ENCODE data around the gene SPATA46. TPM values are rescaled to one million over a fixed set of nuclear protein-coding genes. Genes with fewer than 3 reads are reported as not detected.

The SPATA46 gene
- total RNA-seq, 1 donor from 2014 or later, result not detected

DNA sequence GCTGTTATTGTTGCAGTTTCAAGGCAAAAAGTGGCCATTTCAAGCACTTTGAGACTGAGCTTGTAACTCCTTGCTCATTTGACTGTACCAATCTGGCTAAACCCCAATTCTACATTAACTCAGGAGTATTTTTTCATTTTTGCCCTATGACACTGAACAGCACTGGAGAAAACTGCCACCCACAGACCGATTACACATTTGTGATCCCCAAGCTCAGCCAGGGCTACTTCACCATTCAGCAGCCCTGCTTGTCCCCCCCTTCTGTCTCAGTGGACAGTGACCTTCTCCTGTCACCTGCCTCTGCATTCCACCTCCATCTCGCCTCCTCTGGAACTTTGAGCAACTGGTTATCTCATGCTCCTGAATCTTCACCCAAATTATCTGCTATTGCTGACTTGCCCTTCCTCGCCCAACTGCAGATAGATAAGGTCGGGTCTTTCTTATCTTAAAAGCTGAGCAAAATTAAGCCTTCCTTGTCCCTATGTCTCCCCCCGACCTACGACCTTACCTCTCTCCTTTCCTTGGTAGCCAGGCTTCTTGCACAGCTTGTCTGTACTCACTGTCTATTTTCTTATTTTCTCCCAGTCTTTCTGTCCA is 25.3 kb downstream of the SPATA46 start:
- TF ChIP-seq, protein P1, sequence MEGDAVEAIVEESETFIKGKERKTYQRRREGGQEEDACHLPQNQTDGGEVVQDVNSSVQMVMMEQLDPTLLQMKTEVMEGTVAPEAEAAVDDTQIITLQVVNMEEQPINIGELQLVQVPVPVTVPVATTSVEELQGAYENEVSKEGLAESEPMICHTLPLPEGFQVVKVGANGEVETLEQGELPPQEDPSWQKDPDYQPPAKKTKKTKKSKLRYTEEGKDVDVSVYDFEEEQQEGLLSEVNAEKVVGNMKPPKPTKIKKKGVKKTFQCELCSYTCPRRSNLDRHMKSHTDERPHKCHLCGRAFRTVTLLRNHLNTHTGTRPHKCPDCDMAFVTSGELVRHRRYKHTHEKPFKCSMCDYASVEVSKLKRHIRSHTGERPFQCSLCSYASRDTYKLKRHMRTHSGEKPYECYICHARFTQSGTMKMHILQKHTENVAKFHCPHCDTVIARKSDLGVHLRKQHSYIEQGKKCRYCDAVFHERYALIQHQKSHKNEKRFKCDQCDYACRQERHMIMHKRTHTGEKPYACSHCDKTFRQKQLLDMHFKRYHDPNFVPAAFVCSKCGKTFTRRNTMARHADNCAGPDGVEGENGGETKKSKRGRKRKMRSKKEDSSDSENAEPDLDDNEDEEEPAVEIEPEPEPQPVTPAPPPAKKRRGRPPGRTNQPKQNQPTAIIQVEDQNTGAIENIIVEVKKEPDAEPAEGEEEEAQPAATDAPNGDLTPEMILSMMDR (IDR thresholded peaks at IDR 0.05; ENCODE audit: unreplicated experiment), result no peak
- H3K36me3 Mint-ChIP-seq (ENCODE audit: low read depth, unreplicated experiment), result peaks cover 45% of the 10 kb centered on the region
- no peaks in the 10 kb centered on the region for H3K27me3 Mint-ChIP-seq (ENCODE audit: unreplicated experiment)
- H3K9me3 Mint-ChIP-seq (ENCODE audit: unreplicated experiment), result no peaks in the 10 kb centered on the region
- no peak overlapping the region for H3K4me3 Mint-ChIP-seq (ENCODE audit: unreplicated experiment)
- H3K27ac Mint-ChIP-seq (ENCODE audit: unreplicated experiment), result no peak overlapping the region
- peaks cover 62% of the 10 kb centered on the region for H3K4me1 Mint-ChIP-seq (ENCODE audit: unreplicated experiment)
- no peak for DNase-seq (ENCODE audit: low spot score)

DNA sequence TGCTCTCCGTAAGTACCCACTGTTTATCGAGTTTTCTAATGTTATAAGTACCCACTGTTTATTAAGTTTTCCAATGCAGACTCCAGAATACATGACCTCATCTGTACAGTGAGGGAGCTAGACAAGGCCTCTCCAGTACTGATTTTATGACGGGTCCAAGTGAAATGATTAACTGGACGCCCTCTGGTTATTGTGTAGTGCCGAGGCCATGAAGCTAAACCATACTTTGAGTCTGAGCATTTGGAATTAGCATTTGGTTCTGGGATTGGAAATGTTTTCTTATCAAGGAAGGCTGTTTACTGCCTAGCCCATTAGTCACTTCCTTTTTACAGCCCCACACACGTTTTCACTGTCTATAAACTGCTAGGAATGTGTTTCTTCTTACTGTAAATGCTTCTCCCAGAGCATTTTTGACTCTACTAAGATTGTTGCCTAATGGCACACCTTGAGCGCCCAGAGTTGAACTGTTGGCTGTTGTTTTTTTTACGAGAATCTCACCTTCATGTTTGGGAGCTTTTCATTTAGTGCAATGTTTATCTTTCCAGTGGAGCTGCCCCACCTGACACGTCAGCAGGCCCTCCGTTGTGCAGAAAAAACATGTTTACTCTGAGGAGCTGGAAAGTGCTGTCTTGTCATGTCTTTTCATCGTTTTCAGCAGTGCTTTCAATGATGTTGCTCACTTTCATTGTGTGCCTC is 26.9 kb downstream of the SPATA46 start:
- Mint-ChIP-seq H3K9me3 (ENCODE audit: unreplicated experiment) (no peaks in the 10 kb centered on the region), H3K36me3 (ENCODE audit: low read depth, unreplicated experiment) (peaks cover 33% of the 10 kb centered on the region), H3K27ac (ENCODE audit: unreplicated experiment) (peak overlapping the region; percentile 70), H3K4me1 (ENCODE audit: unreplicated experiment) (peaks cover 48% of the 10 kb centered on the region), H3K27me3 (ENCODE audit: unreplicated experiment) (no peaks in the 10 kb centered on the region), H3K4me3 (ENCODE audit: unreplicated experiment) (no peak overlapping the region)
- DNase-seq (ENCODE audit: low spot score), result no peak
- TF ChIP-seq, protein P1 (IDR thresholded peaks at IDR 0.05; ENCODE audit: unreplicated experiment), result no peak

DNA sequence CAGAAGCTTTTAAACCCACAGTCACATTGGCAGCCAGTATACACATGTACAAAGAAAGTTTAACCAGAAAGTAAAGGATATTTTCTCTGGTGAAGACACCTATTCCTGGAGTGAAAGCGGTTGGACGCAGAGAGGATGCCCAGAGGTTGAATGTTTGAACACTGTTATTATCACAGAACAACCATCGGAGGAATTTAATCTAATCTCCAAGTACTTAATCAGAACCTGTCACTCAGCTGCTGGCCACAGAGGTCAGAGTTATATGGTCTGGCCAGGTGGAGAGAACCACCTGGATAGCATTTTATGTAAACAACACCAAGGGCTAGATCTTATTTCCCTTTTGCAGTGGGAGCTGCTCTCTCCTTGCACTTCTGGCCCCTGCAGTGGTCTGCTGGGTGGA is 29.4 kb downstream of the SPATA46 start:
- Mint-ChIP-seq H3K9me3 (ENCODE audit: unreplicated experiment) (no peaks in the 10 kb centered on the region), H3K4me1 (ENCODE audit: unreplicated experiment) (peaks cover 23% of the 10 kb centered on the region), H3K4me3 (ENCODE audit: unreplicated experiment) (no peak overlapping the region), H3K27me3 (ENCODE audit: unreplicated experiment) (no peaks in the 10 kb centered on the region), H3K27ac (ENCODE audit: unreplicated experiment) (no peak overlapping the region), H3K36me3 (ENCODE audit: low read depth, unreplicated experiment) (peaks cover 29% of the 10 kb centered on the region)
- DNase-seq (ENCODE audit: low spot score), result no peak
- TF ChIP-seq, protein P1 (IDR thresholded peaks at IDR 0.05; ENCODE audit: unreplicated experiment), result no peak

DNA sequence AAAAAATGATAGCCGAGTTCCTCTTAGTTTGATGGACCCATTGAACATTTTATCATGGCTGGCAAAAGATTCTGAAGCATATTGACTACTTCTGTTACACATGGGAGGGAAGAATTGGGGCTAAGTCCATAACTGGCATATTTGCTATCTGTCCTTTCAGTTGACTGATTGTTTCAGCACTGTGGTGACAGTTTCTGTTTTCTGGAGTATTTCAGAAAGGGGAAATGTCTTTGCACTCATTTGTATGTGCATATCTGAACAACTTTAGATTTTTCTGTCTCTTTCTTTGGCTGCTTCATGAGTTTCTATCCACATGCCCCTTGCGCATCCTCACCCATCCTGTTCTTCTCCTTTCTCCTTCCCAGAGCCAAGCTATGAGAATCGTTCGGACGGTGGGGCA is 33.2 kb downstream of the SPATA46 start:
- TF ChIP-seq, protein P1 (IDR thresholded peaks at IDR 0.05; ENCODE audit: unreplicated experiment), result no peak
- H3K27ac Mint-ChIP-seq (ENCODE audit: unreplicated experiment), result no peak overlapping the region
- H3K9me3 Mint-ChIP-seq (ENCODE audit: unreplicated experiment), result no peaks in the 10 kb centered on the region
- no peak overlapping the region for H3K4me3 Mint-ChIP-seq (ENCODE audit: unreplicated experiment)
- H3K4me1 Mint-ChIP-seq (ENCODE audit: unreplicated experiment), result peaks cover 3% of the 10 kb centered on the region
- peaks cover 23% of the 10 kb centered on the region for H3K36me3 Mint-ChIP-seq (ENCODE audit: low read depth, unreplicated experiment)
- no peaks in the 10 kb centered on the region for H3K27me3 Mint-ChIP-seq (ENCODE audit: unreplicated experiment)
- DNase-seq (ENCODE audit: low spot score), result no peak

DNA sequence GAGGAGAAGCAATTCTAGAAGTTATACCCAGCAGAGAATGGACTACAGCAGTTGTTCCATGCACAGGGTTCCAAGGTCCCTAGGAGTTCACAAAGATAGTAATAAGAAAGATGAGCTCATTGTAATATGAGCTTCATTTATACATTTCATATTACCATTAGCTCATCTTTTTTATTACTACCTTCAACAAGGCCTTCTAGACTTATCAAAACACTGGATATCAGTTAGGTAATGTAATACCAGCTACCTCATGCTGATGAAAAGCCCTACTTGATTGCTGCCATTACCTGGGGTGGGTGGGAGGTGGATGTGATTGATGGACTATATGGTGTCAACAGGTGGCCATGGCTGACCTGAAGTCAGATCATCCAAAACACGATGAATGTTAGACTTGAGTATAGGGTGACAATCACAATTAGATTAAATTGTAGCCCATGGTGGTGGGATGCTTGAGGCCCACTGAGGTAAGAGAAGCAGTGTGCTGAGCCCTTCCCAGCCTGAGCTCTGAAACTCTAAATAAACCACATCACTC is 34.1 kb downstream of the SPATA46 start:
- TF ChIP-seq, protein P1 (IDR thresholded peaks at IDR 0.05; ENCODE audit: unreplicated experiment), result no peak
- no peaks in the 10 kb centered on the region for H3K9me3 Mint-ChIP-seq (ENCODE audit: unreplicated experiment)
- no peaks in the 10 kb centered on the region for H3K27me3 Mint-ChIP-seq (ENCODE audit: unreplicated experiment)
- no peak overlapping the region for H3K4me3 Mint-ChIP-seq (ENCODE audit: unreplicated experiment)
- peaks cover 3% of the 10 kb centered on the region for H3K4me1 Mint-ChIP-seq (ENCODE audit: unreplicated experiment)
- peaks cover 16% of the 10 kb centered on the region for H3K36me3 Mint-ChIP-seq (ENCODE audit: low read depth, unreplicated experiment)
- no peak for DNase-seq (ENCODE audit: low spot score)
- H3K27ac Mint-ChIP-seq (ENCODE audit: unreplicated experiment), result no peak overlapping the region
